Activated CD8-positive, alpha-beta T cell treated with anti-CD3 and anti-CD28 coated beads for 36 hours (primary cell): ENCODE measurements around the gene PRKCE. TPM values are rescaled to one million over a fixed set of nuclear protein-coding genes. Genes with fewer than 3 reads are reported as not detected.

Experiments
- ATAC-seq: fragments of 200-7000 bp; cut with Tn5 transposase; one replicate; pipeline ENCODE4 v1.10.0; 2021; ENCODE audit warnings: mild to moderate bottlenecking, moderate library complexity
- CTCF ChIA-PET: fragments of 350-600 bp; sonication (Branson Sonifier 250); formaldehyde crosslinking; loops from one replicate; lab custom pipeline; 2021; ENCODE audit warnings: antibody characterized with exemption; lab: Charles Lee
- POLR2A ChIA-PET: fragments of 350-600 bp; sonication (Branson Sonifier 250); formaldehyde crosslinking; loops from one replicate; lab custom pipeline; 2021; ENCODE audit warnings: antibody characterized with exemption; lab: Charles Lee
- DNase-seq: peaks from one replicate; pipeline ENCODE4 v3.0.0-alpha.2; 2020
- H3K27ac Mint-ChIP-seq: one replicate; pipeline ENCODE4 v1.8.0; 2021; ENCODE audit warnings: mild to moderate bottlenecking, mixed read lengths
- H3K27me3 Mint-ChIP-seq: one replicate; pipeline ENCODE4 v1.8.0; 2021; ENCODE audit warnings: mixed read lengths
- H3K36me3 Mint-ChIP-seq: one replicate; pipeline ENCODE4 v1.8.0; 2021; ENCODE audit warnings: low read depth, mixed read lengths
- H3K4me1 Mint-ChIP-seq: one replicate; pipeline ENCODE4 v1.8.0; 2021; ENCODE audit warnings: low read depth, mixed read lengths
- H3K4me3 Mint-ChIP-seq: one replicate; pipeline ENCODE4 v1.8.0; 2021; ENCODE audit warnings: mild to moderate bottlenecking, moderate library complexity, mixed read lengths
- H3K9me3 Mint-ChIP-seq: one replicate; pipeline ENCODE4 v1.8.0; 2021; ENCODE audit warnings: mixed read lengths
- CTCF ChIP-seq: fragments of 200-600 bp; IDR thresholded peaks from one replicate; pipeline ENCODE4 v1.8.0; 2022; ENCODE audit warnings: antibody characterized with exemption, mild to moderate bottlenecking
- intact Hi-C: fragments of 100-400 bp; cut with micrococcal nuclease; formaldehyde crosslinking; loops from one replicate; pipeline ENCODE4 v1.10.0; 2022
- total RNA-seq, 2 experiments: library from RNA; stranded (reverse); gene quantifications; one replicate each; pipeline ENCODE4 v1.2.3, GENCODE V29; 2021

Gene PRKCE
- total RNA-seq, 2 experiments from 2014 or later = 11.5 to 11.9 TPM

- no peaks in the 10 kb centered on the region for H3K27me3 Mint-ChIP-seq
- TF ChIP-seq CTCF = no peak
- no peak overlapping the region for H3K4me3 Mint-ChIP-seq
- ChIA-PET POLR2A (no interaction called here), CTCF (interaction anchor here (1.0 kb wide), 1 partner anchor 27 kb away, joined by 3 read pairs; no protein-coding TSS in a partner anchor)
- H3K4me1 Mint-ChIP-seq = no peaks in the 10 kb centered on the region
- no peaks in the 10 kb centered on the region for H3K36me3 Mint-ChIP-seq
- DNase-seq (no peak), ATAC-seq (no peak)
- H3K9me3 Mint-ChIP-seq = no peaks in the 10 kb centered on the region
- intact Hi-C loops = no loop called here
- no peak overlapping the region for H3K27ac Mint-ChIP-seq
Observed at GRCh38 chr2:45941531-45942236, 290.2 kb downstream of the PRKCE start.

GRCh38 chr2:45942237-45942738 lies 290.8 kb downstream of the PRKCE start:
- Mint-ChIP-seq H3K4me3 (no peak overlapping the region), H3K27me3 (no peaks in the 10 kb centered on the region), H3K4me1 (no peaks in the 10 kb centered on the region), H3K27ac (no peak overlapping the region), H3K9me3 (no peaks in the 10 kb centered on the region), H3K36me3 (no peaks in the 10 kb centered on the region)
- intact Hi-C loops = no loop called here
- no peak for TF ChIP-seq CTCF
- ChIA-PET CTCF (no interaction called here), POLR2A (no interaction called here)
- ATAC-seq (no peak), DNase-seq (no peak)

- no peak for TF ChIP-seq CTCF
- Mint-ChIP-seq H3K27me3 (no peaks in the 10 kb centered on the region), H3K27ac (no peak overlapping the region), H3K4me1 (no peaks in the 10 kb centered on the region), H3K36me3 (no peaks in the 10 kb centered on the region), H3K4me3 (no peak overlapping the region), H3K9me3 (no peaks in the 10 kb centered on the region)
- ATAC-seq = no peak
- DNase-seq = no peak
- intact Hi-C loops = no loop called here
- ChIA-PET POLR2A (no interaction called here), CTCF (no interaction called here)
Observed at GRCh38 chr2:45943219-45944044, 292.0 kb downstream of the PRKCE start.

- ATAC-seq (no peak), DNase-seq (no peak)
- Mint-ChIP-seq H3K4me1 (no peaks in the 10 kb centered on the region), H3K27ac (no peak overlapping the region), H3K36me3 (no peaks in the 10 kb centered on the region), H3K4me3 (no peak overlapping the region), H3K27me3 (no peaks in the 10 kb centered on the region), H3K9me3 (no peaks in the 10 kb centered on the region)
- intact Hi-C loops = no loop called here
- CTCF ChIA-PET = no interaction called here
- POLR2A ChIA-PET = no interaction called here
- TF ChIP-seq CTCF = no peak
Observed at GRCh38 chr2:45944074-45944473, 292.6 kb downstream of the PRKCE start.

- no peak for ATAC-seq
- no peak overlapping the region for H3K27ac Mint-ChIP-seq
- intact Hi-C loops = no loop called here
- TF ChIP-seq CTCF = no peak
- H3K36me3 Mint-ChIP-seq = no peaks in the 10 kb centered on the region
- no peaks in the 10 kb centered on the region for H3K9me3 Mint-ChIP-seq
- no peaks in the 10 kb centered on the region for H3K27me3 Mint-ChIP-seq
- H3K4me1 Mint-ChIP-seq = no peaks in the 10 kb centered on the region
- POLR2A ChIA-PET = no interaction called here
- H3K4me3 Mint-ChIP-seq = no peak overlapping the region
- no peak for DNase-seq
- CTCF ChIA-PET = no interaction called here
Observed at GRCh38 chr2:45945302-45945717, 293.8 kb downstream of the PRKCE start.
